AG04450 (cell line): ENCODE results near the gene SGMS1. TPM values are rescaled to one million over a fixed set of nuclear protein-coding genes. Genes with fewer than 3 reads are reported as not detected.
A peak's percentile ranks its signal among the peaks of the same experiment; 100 is the strongest.
"Not testable (repeated sequence)": the region's sequence is repeated elsewhere in the genome, so short reads cannot be mapped to it uniquely, and the experiment has no call there.

Experiments used
- CTCF ChIA-PET: fragments of 300-600, 350-600 bp; formaldehyde crosslinking; extraction: SDS; loops from one replicate; lab custom pipeline; 2022; ENCODE audit warnings: antibody characterized with exemption, inconsistent platforms; lab: Charles Lee
- POLR2A ChIA-PET: fragments of 350-600 bp; formaldehyde crosslinking; extraction: SDS; loops from one replicate; lab custom pipeline; 2021; ENCODE audit warnings: antibody characterized with exemption, inconsistent platforms; lab: Yijun Ruan, JAX
- DNase-seq: peaks from one replicate; pipeline ENCODE4 v3.0.0-alpha.2; 2011; ENCODE audit warnings: low read depth, low spot score
- H3K27ac ChIP-seq: one replicate; pipeline ENCODE4 v1.5.1; 2012; ENCODE audit warnings: low read depth, low read length, control low read depth
- H3K27me3 ChIP-seq: one replicate; pipeline ENCODE4 v1.6.0; 2012; ENCODE audit warnings: low read length; ENCODE audit not compliant: control insufficient read depth, insufficient read depth
- H3K4me3 ChIP-seq: 2 replicates; pipeline ENCODE4 v1.5.1; 2011; ENCODE audit warnings: mild to moderate bottlenecking, low read depth, low read length, control low read depth
- H3K9me3 ChIP-seq: 2 replicates; pipeline ENCODE4 v1.5.1; 2012; ENCODE audit warnings: low read length; ENCODE audit not compliant: control insufficient read depth, insufficient read depth
- CTCF ChIP-seq: IDR thresholded peaks from 2 replicates; pipeline ENCODE4 v1.5.1; 2011; ENCODE audit warnings: low read depth, low read length, control low read depth, inconsistent platforms
- polyA plus RNA-seq: library from polyadenylated mRNA; depleted of rRNA; stranded (reverse); fragments of >200 nt; gene quantifications from 2 replicates; pipeline ENCODE4 v1.2.3, GENCODE V29; 2011

SGMS1 gene
- polyA plus RNA-seq, 1 experiment = 17.7 TPM

- CTCF ChIA-PET = no interaction called here
These were observed 261.8 kb downstream of the SGMS1 start for GRCh38 chr10:50361946-50362345.

GRCh38 chr10:50360077-50360850 is 263.5 kb downstream of the SGMS1 start:
- Histone ChIP-seq H3K27ac (no peak overlapping the region), H3K9me3 (peaks cover 7% of the 10 kb centered on the region), H3K27me3 (no peaks in the 10 kb centered on the region), H3K4me3 (no peak overlapping the region)
- ChIA-PET CTCF (interaction anchor here (0.8 to 2.6 kb wide), 3 partner anchors 8 to 262 kb away, joined by 4 to 19 read pairs (median 4); no protein-coding TSS in a partner anchor), POLR2A (interaction anchor here (0.6 to 1.0 kb wide), 3 partner anchors 29 to 264 kb away, joined by 3 read pairs; partner anchors contain the start of gene SGMS1)
- DNase-seq = peak; percentile 20
- TF ChIP-seq CTCF = no peak

More at GRCh38 chr10:50361946-50362345, 261.8 kb downstream of the SGMS1 start:
- no peak for TF ChIP-seq CTCF
- no peak overlapping the region for H3K27ac ChIP-seq
- no peaks in the 10 kb centered on the region for H3K27me3 ChIP-seq
- DNase-seq = no peak
- no peaks in the 10 kb centered on the region for H3K9me3 ChIP-seq
- no peak overlapping the region for H3K4me3 ChIP-seq
- POLR2A ChIA-PET = no interaction called here

- CTCF ChIA-PET = interaction anchor here (0.8 to 2.6 kb wide), 2 partner anchors 9 to 84 kb away, joined by 4 to 19 read pairs; no protein-coding TSS in a partner anchor
- Histone ChIP-seq H3K27ac (no peak overlapping the region), H3K4me3 (no peak overlapping the region), H3K9me3 (peaks cover 9% of the 10 kb centered on the region), H3K27me3 (no peaks in the 10 kb centered on the region)
- POLR2A ChIA-PET = interaction anchor here (0.6 to 0.7 kb wide), 2 partner anchors 28 to 109 kb away, joined by 3 read pairs; no protein-coding TSS in a partner anchor
- no peak for TF ChIP-seq CTCF
- DNase-seq = no peak
These were observed 264.6 kb downstream of the SGMS1 start for GRCh38 chr10:50358925-50359687.

GRCh38 chr10:50358411-50358810 is 265.3 kb downstream of the SGMS1 start:
- H3K27me3 ChIP-seq = no peaks in the 10 kb centered on the region
- ChIA-PET POLR2A (no interaction called here), CTCF (interaction anchor here (2.6 kb wide), 1 partner anchor 9 kb away, joined by 19 read pairs; no protein-coding TSS in a partner anchor)
- TF ChIP-seq CTCF = no peak
- no peak overlapping the region for H3K27ac ChIP-seq
- H3K4me3 ChIP-seq = no peak overlapping the region
- peaks cover 9% of the 10 kb centered on the region for H3K9me3 ChIP-seq
- DNase-seq = no peak

- DNase-seq, H3K27me3 ChIP-seq, H3K27ac ChIP-seq, POLR2A ChIA-PET, CTCF ChIA-PET, H3K4me3 ChIP-seq, H3K9me3 ChIP-seq: not testable (repeated sequence)
These were observed 267.3 kb downstream of the SGMS1 start for GRCh38 chr10:50356481-50356832.

GRCh38 chr10:50355693-50356480 is 267.9 kb downstream of the SGMS1 start:
- DNase-seq, POLR2A ChIA-PET, H3K9me3 ChIP-seq, H3K27ac ChIP-seq, H3K27me3 ChIP-seq, CTCF ChIA-PET, H3K4me3 ChIP-seq: not testable (repeated sequence)
